A673 (cell line): Measurements from ENCODE around the gene SNX13.

Source experiments
- EZH2 ChIP-seq: fragments of 200-600 bp; sonication (generic); IDR thresholded peaks from 2 replicates; pipeline ENCODE4 v1.6.1; 2017; ENCODE audit warnings: borderline replicate concordance, low read depth, mild to moderate bottlenecking, mixed read lengths, antibody characterized with exemption, low read length; ENCODE audit not compliant: poor library complexity, severe bottlenecking
- TF ChIP-seq, protein P1 (sequence below): fragments of 300-800, 200-600 bp; sonication (generic); conservative IDR thresholded peaks from 2 replicates; pipeline ENCODE4 v1.5.1; 2017; ENCODE audit warnings: low read depth, mild to moderate bottlenecking, antibody characterized with exemption, low read length, moderate library complexity, mixed read lengths

DNA sequence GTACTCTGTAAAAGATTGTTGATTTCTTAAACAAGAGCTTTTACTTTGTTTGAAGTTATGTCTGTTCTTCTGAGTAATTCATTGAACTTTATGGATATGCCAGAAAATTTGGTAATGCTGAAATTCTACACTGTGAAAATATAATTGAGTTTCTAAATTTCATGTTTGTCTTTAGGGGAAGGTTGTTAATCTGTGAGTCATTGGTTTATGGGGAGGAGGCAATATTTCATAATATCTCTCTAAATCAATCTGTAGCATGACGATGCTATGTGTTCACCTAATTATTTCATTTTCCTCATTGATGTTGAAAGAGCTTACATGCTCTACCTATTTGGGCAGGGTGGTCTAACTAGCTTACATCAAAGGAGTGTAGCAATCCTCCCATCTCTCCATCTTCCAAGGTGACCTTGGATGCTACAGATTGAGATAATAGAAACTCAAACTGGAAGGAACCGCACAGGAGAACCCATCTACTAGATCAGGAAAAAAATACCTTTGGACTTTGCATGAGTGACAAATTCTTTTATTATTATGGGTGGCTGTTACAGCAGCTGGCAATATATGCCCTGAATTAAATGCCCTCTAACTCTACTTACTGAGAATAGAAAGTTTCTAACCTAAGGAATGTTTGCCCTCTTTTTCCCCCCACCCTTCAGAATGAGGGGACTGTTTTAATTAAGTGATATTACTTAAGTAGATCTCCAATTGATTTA lies 8.4 kb upstream of the SNX13 start:
- TF ChIP-seq, protein P1, sequence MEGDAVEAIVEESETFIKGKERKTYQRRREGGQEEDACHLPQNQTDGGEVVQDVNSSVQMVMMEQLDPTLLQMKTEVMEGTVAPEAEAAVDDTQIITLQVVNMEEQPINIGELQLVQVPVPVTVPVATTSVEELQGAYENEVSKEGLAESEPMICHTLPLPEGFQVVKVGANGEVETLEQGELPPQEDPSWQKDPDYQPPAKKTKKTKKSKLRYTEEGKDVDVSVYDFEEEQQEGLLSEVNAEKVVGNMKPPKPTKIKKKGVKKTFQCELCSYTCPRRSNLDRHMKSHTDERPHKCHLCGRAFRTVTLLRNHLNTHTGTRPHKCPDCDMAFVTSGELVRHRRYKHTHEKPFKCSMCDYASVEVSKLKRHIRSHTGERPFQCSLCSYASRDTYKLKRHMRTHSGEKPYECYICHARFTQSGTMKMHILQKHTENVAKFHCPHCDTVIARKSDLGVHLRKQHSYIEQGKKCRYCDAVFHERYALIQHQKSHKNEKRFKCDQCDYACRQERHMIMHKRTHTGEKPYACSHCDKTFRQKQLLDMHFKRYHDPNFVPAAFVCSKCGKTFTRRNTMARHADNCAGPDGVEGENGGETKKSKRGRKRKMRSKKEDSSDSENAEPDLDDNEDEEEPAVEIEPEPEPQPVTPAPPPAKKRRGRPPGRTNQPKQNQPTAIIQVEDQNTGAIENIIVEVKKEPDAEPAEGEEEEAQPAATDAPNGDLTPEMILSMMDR: no peak
- no peak for TF ChIP-seq EZH2
